Activated CD4-positive, alpha-beta memory T cell treated with anti-CD3 and anti-CD28 coated beads for 36 hours (primary cell): Measurements from ENCODE around the gene LST1. TPM values are rescaled to one million over a fixed set of nuclear protein-coding genes. Genes with fewer than 3 reads are reported as not detected.

ENCODE experiments used
- CTCF ChIA-PET: fragments of 350-600 bp; sonication (Branson Sonifier 250); formaldehyde crosslinking; loops from one replicate; lab custom pipeline; 2021; ENCODE audit warnings: antibody characterized with exemption, inconsistent platforms; lab: Charles Lee
- POLR2A ChIA-PET: fragments of 350-600 bp; sonication (Branson Sonifier 250); formaldehyde crosslinking; loops from one replicate; lab custom pipeline; 2021; ENCODE audit warnings: antibody characterized with exemption; lab: Charles Lee
- DNase-seq: peaks from one replicate; pipeline ENCODE4 v3.0.0-alpha.2; 2020
- H3K27ac Mint-ChIP-seq: one replicate; pipeline ENCODE4 v1.8.0; 2021; ENCODE audit warnings: mixed read lengths
- H3K27me3 Mint-ChIP-seq: one replicate; pipeline ENCODE4 v1.8.0; 2021; ENCODE audit warnings: mixed read lengths
- H3K36me3 Mint-ChIP-seq: one replicate; pipeline ENCODE4 v1.8.0; 2021; ENCODE audit warnings: mixed read lengths
- H3K4me1 Mint-ChIP-seq: one replicate; pipeline ENCODE4 v1.8.0; 2021; ENCODE audit warnings: low read depth, mixed read lengths
- H3K4me3 Mint-ChIP-seq: one replicate; pipeline ENCODE4 v1.8.0; 2021; ENCODE audit warnings: mild to moderate bottlenecking, mixed read lengths
- H3K9me3 Mint-ChIP-seq: one replicate; pipeline ENCODE4 v1.8.0; 2021; ENCODE audit warnings: mixed read lengths
- intact Hi-C: fragments of 100-400 bp; cut with micrococcal nuclease; formaldehyde crosslinking; loops from one replicate; pipeline ENCODE4 v1.15.1; 2023
- total RNA-seq, 2 experiments: library from RNA; stranded (reverse); gene quantifications; one replicate each; pipeline ENCODE4 v1.2.3, GENCODE V29; 2021

Gene LST1
- total RNA-seq, 2 experiments from 2014 or later = 15.7 to 16.9 TPM

GRCh38 chr6:31620586-31621319 is 34.7 kb downstream of the LST1 start, which contains the start of gene PRRC2A:
Gene PRRC2A (plus strand): TSS chr6:31620715. CDS start chr6:31622790, 2,075 bp downstream.
- H3K36me3 Mint-ChIP-seq = peaks cover 39% of the 10 kb centered on the region
- no peak for DNase-seq
- H3K9me3 Mint-ChIP-seq = no peaks in the 10 kb centered on the region
- intact Hi-C loops = loop anchor here (1.0 to 2.0 kb wide), 8 partner anchors 32 to 348 kb away; partner anchors contain the start of genes ATP6V1G2, BAG6, DDX39B and HLA-C
- H3K4me3 Mint-ChIP-seq = peak within 1 kb of the TSS; percentile 91
- CTCF ChIA-PET = interaction anchor here (0.8 to 1.3 kb wide), 4 partner anchors 22 to 79 kb away, joined by 3 to 6 read pairs (median 5); partner anchors contain the start of gene DDX39B
- peaks cover 40% of the 10 kb centered on the region for H3K4me1 Mint-ChIP-seq
- H3K27me3 Mint-ChIP-seq = no peaks in the 10 kb centered on the region
- POLR2A ChIA-PET = interaction anchor here (0.5 to 3.5 kb wide), 9 partner anchors 20 to 351 kb away, joined by 3 to 26 read pairs (median 5); partner anchors contain the start of genes BAG6, CSNK2B, DDX39B and DXO
- peak within 1 kb of the TSS; percentile 98 for H3K27ac Mint-ChIP-seq

GRCh38 chr6:31621320-31621939 is 35.4 kb downstream of the LST1 start:
- H3K36me3 Mint-ChIP-seq = peaks cover 45% of the 10 kb centered on the region
- CTCF ChIA-PET = interaction anchor here (0.9 to 1.9 kb wide), 6 partner anchors 21 to 75 kb away, joined by 3 to 9 read pairs (median 5); partner anchors contain the start of genes ATP6V1G2 and NFKBIL1
- no peak for DNase-seq
- peak overlapping the region; percentile 98 for H3K27ac Mint-ChIP-seq
- H3K9me3 Mint-ChIP-seq = no peaks in the 10 kb centered on the region
- peaks cover 33% of the 10 kb centered on the region for H3K4me1 Mint-ChIP-seq
- H3K4me3 Mint-ChIP-seq = peak overlapping the region; percentile 91
- intact Hi-C loops = loop anchor here (2.0 kb wide), 1 partner anchor 53 kb away; no protein-coding TSS in a partner anchor
- POLR2A ChIA-PET = interaction anchor here (0.5 to 3.5 kb wide), 9 partner anchors 13 to 350 kb away, joined by 3 to 26 read pairs (median 5); partner anchors contain the start of genes BAG6, CSNK2B, DDX39B and DXO
- H3K27me3 Mint-ChIP-seq = no peaks in the 10 kb centered on the region

- no peak for DNase-seq
- Mint-ChIP-seq H3K4me1 (peaks cover 28% of the 10 kb centered on the region), H3K27me3 (no peaks in the 10 kb centered on the region), H3K9me3 (no peaks in the 10 kb centered on the region), H3K27ac (peak overlapping the region; percentile 98), H3K4me3 (peak overlapping the region; percentile 91), H3K36me3 (peaks cover 47% of the 10 kb centered on the region)
- intact Hi-C loops = loop anchor here (2.0 kb wide), 1 partner anchor 53 kb away; no protein-coding TSS in a partner anchor
- ChIA-PET CTCF (interaction anchor here (0.8 to 1.9 kb wide), 9 partner anchors 22 to 76 kb away, joined by 3 to 9 read pairs (median 3); partner anchors contain the start of genes ATP6V1G2, LTB and NFKBIL1), POLR2A (interaction anchor here (0.7 to 3.5 kb wide), 6 partner anchors 12 to 106 kb away, joined by 3 to 26 read pairs (median 6); partner anchors contain the start of genes BAG6, CSNK2B, GPANK1 and MCCD1)
These were observed 35.9 kb downstream of the LST1 start for GRCh38 chr6:31621991-31622390.

GRCh38 chr6:31622684-31623091 is 36.6 kb downstream of the LST1 start:
- ChIA-PET CTCF (interaction anchor here (0.8 to 1.9 kb wide), 7 partner anchors 24 to 81 kb away, joined by 3 to 9 read pairs (median 3); partner anchors contain the start of genes ATP6V1G2, DDX39B, LTB and NFKBIL1), POLR2A (interaction anchor here (1.1 to 3.5 kb wide), 5 partner anchors 11 to 94 kb away, joined by 3 to 26 read pairs (median 8); partner anchors contain the start of genes BAG6, CSNK2B, GPANK1 and MCCD1)
- H3K9me3 Mint-ChIP-seq = no peaks in the 10 kb centered on the region
- no peaks in the 10 kb centered on the region for H3K27me3 Mint-ChIP-seq
- H3K27ac Mint-ChIP-seq = peak overlapping the region; percentile 98
- H3K4me3 Mint-ChIP-seq = peak overlapping the region; percentile 91
- H3K4me1 Mint-ChIP-seq = peaks cover 27% of the 10 kb centered on the region
- peaks cover 54% of the 10 kb centered on the region for H3K36me3 Mint-ChIP-seq
- no peak for DNase-seq
- intact Hi-C loops = no loop called here

- H3K4me3 Mint-ChIP-seq = no peak overlapping the region
- intact Hi-C loops = no loop called here
- H3K36me3 Mint-ChIP-seq = peaks cover 64% of the 10 kb centered on the region
- CTCF ChIA-PET = interaction anchor here (1.0 kb wide), 1 partner anchor 72 kb away, joined by 4 read pairs; no protein-coding TSS in a partner anchor
- DNase-seq = no peak
- peak overlapping the region; percentile 31 for H3K27ac Mint-ChIP-seq
- no peaks in the 10 kb centered on the region for H3K27me3 Mint-ChIP-seq
- no peaks in the 10 kb centered on the region for H3K9me3 Mint-ChIP-seq
- POLR2A ChIA-PET = interaction anchor here (0.5 kb wide), 1 partner anchor 46 kb away, joined by 3 read pairs; the partner anchor contains the start of gene LY6G5B
- peaks cover 20% of the 10 kb centered on the region for H3K4me1 Mint-ChIP-seq
These were observed 38.0 kb downstream of the LST1 start for GRCh38 chr6:31624070-31624469.

- ChIA-PET POLR2A (interaction anchor here (0.6 to 2.0 kb wide), 6 partner anchors 9 to 229 kb away, joined by 3 to 6 read pairs (median 4); partner anchors contain the start of genes BAG6 and LTB), CTCF (no interaction called here)
- intact Hi-C loops = no loop called here
- H3K36me3 Mint-ChIP-seq = peaks cover 80% of the 10 kb centered on the region
- H3K4me1 Mint-ChIP-seq = peaks cover 12% of the 10 kb centered on the region
- no peaks in the 10 kb centered on the region for H3K9me3 Mint-ChIP-seq
- H3K27me3 Mint-ChIP-seq = no peaks in the 10 kb centered on the region
- H3K4me3 Mint-ChIP-seq = no peak overlapping the region
- no peak for DNase-seq
- no peak overlapping the region for H3K27ac Mint-ChIP-seq
These were observed 40.9 kb downstream of the LST1 start for GRCh38 chr6:31626952-31627351.

- H3K4me1 Mint-ChIP-seq = peaks cover 4% of the 10 kb centered on the region
- no peak overlapping the region for H3K4me3 Mint-ChIP-seq
- POLR2A ChIA-PET = interaction anchor here (0.7 to 1.5 kb wide), 3 partner anchors 17 to 110 kb away, joined by 3 to 4 read pairs (median 4); partner anchors contain the start of gene BAG6
- peaks cover 80% of the 10 kb centered on the region for H3K36me3 Mint-ChIP-seq
- H3K27me3 Mint-ChIP-seq = no peaks in the 10 kb centered on the region
- intact Hi-C loops = no loop called here
- CTCF ChIA-PET = no interaction called here
- DNase-seq = no peak
- no peaks in the 10 kb centered on the region for H3K9me3 Mint-ChIP-seq
- no peak overlapping the region for H3K27ac Mint-ChIP-seq
These were observed 41.7 kb downstream of the LST1 start for GRCh38 chr6:31627690-31628287.

- POLR2A ChIA-PET = interaction anchor here (0.6 kb wide), 1 partner anchor 91 kb away, joined by 3 read pairs; no protein-coding TSS in a partner anchor
- CTCF ChIA-PET = no interaction called here
- H3K4me1 Mint-ChIP-seq = no peaks in the 10 kb centered on the region
- H3K9me3 Mint-ChIP-seq = no peaks in the 10 kb centered on the region
- no peak overlapping the region for H3K4me3 Mint-ChIP-seq
- intact Hi-C loops = no loop called here
- no peak for DNase-seq
- no peak overlapping the region for H3K27ac Mint-ChIP-seq
- peaks cover 78% of the 10 kb centered on the region for H3K36me3 Mint-ChIP-seq
- H3K27me3 Mint-ChIP-seq = no peaks in the 10 kb centered on the region
These were observed 42.9 kb downstream of the LST1 start for GRCh38 chr6:31629014-31629413.

- ChIA-PET POLR2A (no interaction called here), CTCF (no interaction called here)
- Mint-ChIP-seq H3K27ac (no peak overlapping the region), H3K4me1 (no peaks in the 10 kb centered on the region), H3K4me3 (no peak overlapping the region), H3K9me3 (no peaks in the 10 kb centered on the region), H3K27me3 (no peaks in the 10 kb centered on the region), H3K36me3 (peaks cover 74% of the 10 kb centered on the region)
- intact Hi-C loops = no loop called here
- no peak for DNase-seq
These were observed 44.3 kb downstream of the LST1 start for GRCh38 chr6:31630177-31630934.

- Mint-ChIP-seq H3K4me1 (no peaks in the 10 kb centered on the region), H3K27me3 (no peaks in the 10 kb centered on the region), H3K4me3 (no peak overlapping the region), H3K9me3 (no peaks in the 10 kb centered on the region), H3K36me3 (peaks cover 72% of the 10 kb centered on the region), H3K27ac (no peak overlapping the region)
- no peak for DNase-seq
- POLR2A ChIA-PET = interaction anchor here (0.7 to 1.0 kb wide), 2 partner anchors 9 to 21 kb away, joined by 3 read pairs; partner anchors contain the start of gene BAG6
- CTCF ChIA-PET = no interaction called here
- intact Hi-C loops = no loop called here
These were observed 45.1 kb downstream of the LST1 start for GRCh38 chr6:31631209-31631608.
